Left forelimb (tissue), 1 donor: Measurements from ENCODE around the gene MAP3K3.

Experiments used
- DNase-seq: peaks from one replicate; pipeline ENCODE4 v3.0.0-alpha.2; 2018; ENCODE audit warnings: low spot score

Gene MAP3K3

GRCh38 chr17:63622574-63623390 lies 565 bp downstream of the MAP3K3 start:
- peak; percentile 78 for DNase-seq

GRCh38 chr17:63623786-63624530 lies 1.7 kb downstream of the MAP3K3 start:
- DNase-seq, result no peak

GRCh38 chr17:63624531-63624880 lies 2.3 kb downstream of the MAP3K3 start:
- DNase-seq, result no peak

- no peak for DNase-seq
These were observed 4.4 kb downstream of the MAP3K3 start for GRCh38 chr17:63626551-63627180.

GRCh38 chr17:63629627-63630026 lies 7.4 kb downstream of the MAP3K3 start:
- DNase-seq, result no peak

- no peak for DNase-seq
These were observed 8.8 kb downstream of the MAP3K3 start for GRCh38 chr17:63631062-63631461.

- DNase-seq, result no peak
These were observed 9.4 kb downstream of the MAP3K3 start for GRCh38 chr17:63631626-63632025.

GRCh38 chr17:63633742-63634141 lies 11.5 kb downstream of the MAP3K3 start:
- DNase-seq, result no peak

- DNase-seq, result no peak
These were observed 11.9 kb downstream of the MAP3K3 start for GRCh38 chr17:63634163-63634562.

GRCh38 chr17:63634816-63635215 lies 12.6 kb downstream of the MAP3K3 start:
- no peak for DNase-seq

- DNase-seq, result no peak
These were observed 13.1 kb downstream of the MAP3K3 start for GRCh38 chr17:63635290-63635689.

- no peak for DNase-seq
These were observed 13.6 kb downstream of the MAP3K3 start for GRCh38 chr17:63635787-63636186.

- DNase-seq, result no peak
These were observed 16.9 kb downstream of the MAP3K3 start for GRCh38 chr17:63639125-63639524.

- no peak for DNase-seq
These were observed 17.8 kb downstream of the MAP3K3 start for GRCh38 chr17:63640038-63640437.

GRCh38 chr17:63641692-63642448 lies 19.7 kb downstream of the MAP3K3 start:
- DNase-seq, result no peak

GRCh38 chr17:63644846-63645245 lies 22.6 kb downstream of the MAP3K3 start:
- no peak for DNase-seq

GRCh38 chr17:63645775-63646487 lies 23.7 kb downstream of the MAP3K3 start:
- DNase-seq, result no peak

- no peak for DNase-seq
These were observed 24.2 kb downstream of the MAP3K3 start for GRCh38 chr17:63646488-63646806.

- DNase-seq, result no peak
These were observed 25.0 kb downstream of the MAP3K3 start for GRCh38 chr17:63647065-63647725.

GRCh38 chr17:63647936-63648335 lies 25.7 kb downstream of the MAP3K3 start:
- no peak for DNase-seq

GRCh38 chr17:63649813-63650212 lies 27.6 kb downstream of the MAP3K3 start:
- no peak for DNase-seq
